HG03520 (cell line): ENCODE results near the gene SLC3A2.

Source experiments
- ATAC-seq: cut with Tn5 transposase; IDR thresholded peaks from one replicate; pipeline ENCODE4 v1.9.1; 2021; ENCODE audit warnings: mild to moderate bottlenecking, moderate library complexity; ENCODE audit not compliant: unreplicated experiment

The SLC3A2 gene

GRCh38 chr11:62908468-62909072 is 27.9 kb downstream of the SLC3A2 start:
- no peak for ATAC-seq

DNA sequence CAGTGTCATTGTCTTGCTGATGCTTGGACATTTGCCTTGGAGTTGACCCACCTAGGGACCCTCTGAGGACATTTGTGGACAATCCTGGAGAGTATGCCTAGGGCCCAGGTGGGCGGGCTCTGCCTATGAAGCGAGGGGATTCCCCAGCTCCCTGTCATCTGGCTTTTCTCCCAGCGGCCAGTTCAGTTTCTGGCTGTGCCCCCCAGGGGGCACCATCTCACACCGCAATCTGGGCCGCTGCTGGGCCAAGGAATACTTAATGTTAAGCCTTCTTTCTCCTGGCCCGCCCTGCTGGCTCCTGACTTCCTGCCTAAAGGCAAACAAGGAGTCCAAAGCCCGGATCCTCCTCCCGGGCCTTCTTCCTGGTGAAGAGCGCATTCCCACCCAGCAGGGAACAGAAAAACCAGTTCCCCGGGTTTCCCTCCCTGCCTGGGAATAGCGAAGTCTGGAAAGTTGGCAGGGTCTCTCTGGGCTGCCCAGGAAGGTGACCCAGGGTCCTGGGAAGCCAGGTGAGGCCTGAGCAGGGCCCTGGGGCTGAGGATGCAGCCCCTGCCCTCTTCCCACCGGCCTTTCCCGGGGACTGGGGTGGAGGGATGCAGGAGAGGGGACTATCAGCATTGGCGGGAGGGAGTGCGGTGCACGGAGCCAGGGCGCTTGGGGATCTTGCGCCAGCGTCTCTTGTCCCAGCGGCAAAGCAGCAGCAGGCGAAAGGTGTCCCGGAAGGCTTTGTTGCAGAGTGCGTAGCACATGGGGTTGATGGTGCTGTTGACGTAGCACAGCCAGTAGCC is 28.6 kb downstream of the SLC3A2 start:
- no peak for ATAC-seq

DNA sequence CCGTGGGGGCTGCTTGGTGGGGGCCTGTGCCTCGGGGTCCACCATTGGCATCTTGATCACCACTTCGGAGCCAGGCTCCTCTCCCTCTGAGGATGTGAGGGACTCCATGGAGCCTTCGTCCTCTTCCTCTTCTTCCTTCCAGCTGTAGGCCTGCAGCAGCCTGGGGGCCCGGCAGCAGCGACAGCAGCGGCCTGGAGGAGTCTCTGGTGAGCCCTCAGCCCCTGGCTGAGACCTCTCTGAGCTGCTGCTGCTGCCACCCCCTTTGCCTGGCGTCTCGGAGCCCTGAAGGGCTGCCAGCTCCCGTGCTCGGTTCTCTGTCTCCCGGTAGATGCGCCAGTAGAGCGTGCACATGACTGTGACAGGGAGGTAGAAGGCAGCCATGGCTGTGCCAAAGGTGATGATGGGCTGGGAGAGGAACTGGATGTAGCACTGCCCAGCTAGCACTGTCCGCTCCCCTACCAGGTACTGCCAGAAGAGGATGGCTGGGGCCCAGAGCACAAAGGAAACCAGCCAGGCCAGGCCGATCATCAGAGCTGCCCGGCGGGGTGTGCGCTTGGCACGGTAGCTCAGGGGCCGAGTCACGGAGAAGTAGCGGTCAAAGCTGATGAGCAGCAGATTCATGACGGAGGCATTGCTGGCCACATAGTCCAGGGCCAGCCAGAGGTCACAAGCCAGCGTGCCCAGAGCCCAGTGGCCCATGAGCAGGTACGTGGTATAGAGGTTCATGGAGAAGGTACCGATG is 29.6 kb downstream of the SLC3A2 start:
- no peak for ATAC-seq

DNA sequence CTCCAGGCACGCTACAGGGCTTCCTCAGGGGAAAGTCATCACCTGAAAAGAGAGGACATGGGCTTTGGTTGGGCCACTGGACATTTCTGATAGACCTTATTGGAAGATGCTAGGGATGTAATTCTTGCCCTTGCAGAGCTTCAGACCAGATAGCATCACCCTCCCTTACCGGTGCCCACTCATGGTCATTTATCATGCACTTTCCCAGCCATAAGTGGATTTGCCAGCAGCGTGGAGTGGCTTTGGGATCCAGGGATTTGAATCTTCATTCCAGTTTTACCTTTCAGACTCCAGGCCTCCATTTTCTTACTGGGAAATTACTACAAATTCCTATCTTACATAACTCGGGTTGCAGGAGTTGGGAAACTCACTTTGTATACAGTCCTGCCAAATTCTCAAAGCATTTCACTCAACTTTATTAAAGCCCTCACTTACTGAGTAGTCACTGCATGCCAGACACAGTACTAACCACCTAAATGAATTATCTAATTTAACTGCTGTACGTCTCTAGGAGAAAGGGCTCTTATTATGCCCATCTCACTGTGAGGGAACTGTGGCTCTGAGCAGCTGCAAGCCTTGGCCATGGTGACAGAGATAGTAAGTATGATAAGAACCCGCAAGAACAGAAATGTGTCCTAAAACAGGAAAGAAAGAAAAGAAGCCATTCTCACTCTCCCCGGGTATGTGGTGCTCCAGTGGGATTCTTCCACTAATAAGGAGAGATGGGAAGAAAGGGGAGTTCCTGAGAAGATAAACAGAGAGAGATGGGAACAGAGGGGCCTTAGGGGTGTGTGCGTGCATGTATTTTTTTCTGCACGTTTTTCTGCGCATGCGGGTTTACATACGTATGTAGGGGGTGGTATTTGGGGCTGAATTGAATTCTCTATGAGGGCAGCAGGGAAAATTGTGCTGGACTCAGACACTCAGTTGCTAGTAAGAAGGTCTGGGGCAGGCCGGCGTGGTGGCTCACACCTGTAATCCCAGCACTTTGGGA is 30.7 kb downstream of the SLC3A2 start:
- ATAC-seq = no peak

GRCh38 chr11:62912268-62912667 is 31.6 kb downstream of the SLC3A2 start:
- no peak for ATAC-seq

DNA sequence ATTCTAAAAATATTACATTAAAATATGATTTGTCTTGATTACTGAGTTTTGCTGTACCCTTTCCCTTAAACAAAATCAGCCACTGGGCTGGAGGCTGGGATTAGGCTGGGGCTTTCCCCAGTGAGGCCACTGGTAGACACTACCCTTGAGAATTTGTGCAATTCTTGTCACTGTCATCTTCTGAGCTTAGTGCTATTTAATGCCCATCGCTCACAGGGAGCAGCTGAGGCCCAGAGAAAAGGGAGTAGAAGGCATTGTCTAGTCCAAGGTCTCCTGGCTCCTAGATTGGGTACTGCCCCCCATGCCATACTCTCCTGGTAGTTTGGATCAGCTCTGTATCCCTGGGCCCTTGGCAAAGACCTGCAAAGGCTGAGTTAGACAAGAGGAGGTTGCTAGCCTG is 33.7 kb downstream of the SLC3A2 start:
- ATAC-seq = no peak

DNA sequence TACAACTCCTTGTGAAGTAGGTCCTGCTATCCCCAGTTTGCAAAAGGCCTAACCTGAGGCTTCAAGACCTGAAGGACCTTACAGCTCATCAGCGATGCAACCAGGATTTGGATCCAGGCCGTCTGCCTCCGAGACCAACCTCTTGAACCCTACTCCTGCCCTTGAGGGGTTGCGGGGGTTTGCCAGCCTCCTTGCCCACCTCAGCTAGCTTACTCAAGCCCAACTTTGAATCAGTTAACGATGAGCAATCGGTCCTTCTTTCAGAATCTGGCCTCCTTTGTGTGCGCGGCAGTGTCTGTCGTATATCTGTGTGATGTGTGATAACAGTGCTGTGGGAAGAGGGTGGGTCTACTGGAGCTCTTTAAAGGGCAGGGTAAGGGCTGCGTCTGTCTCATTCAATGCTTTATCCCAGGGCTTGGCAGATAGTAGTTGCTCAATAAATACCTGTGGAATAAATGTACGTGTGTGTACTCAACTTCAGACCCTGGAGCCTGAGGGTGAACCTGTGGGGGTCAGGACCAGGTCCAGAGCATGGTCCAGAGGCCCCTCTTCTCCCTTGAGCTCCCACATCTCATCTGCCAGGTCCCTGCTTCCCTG is 37.3 kb downstream of the SLC3A2 start:
- no peak for ATAC-seq

- no peak for ATAC-seq
These were observed 37.8 kb downstream of the SLC3A2 start for GRCh38 chr11:62918531-62918930.

GRCh38 chr11:62919476-62919875 is 38.8 kb downstream of the SLC3A2 start:
- no peak for ATAC-seq

DNA sequence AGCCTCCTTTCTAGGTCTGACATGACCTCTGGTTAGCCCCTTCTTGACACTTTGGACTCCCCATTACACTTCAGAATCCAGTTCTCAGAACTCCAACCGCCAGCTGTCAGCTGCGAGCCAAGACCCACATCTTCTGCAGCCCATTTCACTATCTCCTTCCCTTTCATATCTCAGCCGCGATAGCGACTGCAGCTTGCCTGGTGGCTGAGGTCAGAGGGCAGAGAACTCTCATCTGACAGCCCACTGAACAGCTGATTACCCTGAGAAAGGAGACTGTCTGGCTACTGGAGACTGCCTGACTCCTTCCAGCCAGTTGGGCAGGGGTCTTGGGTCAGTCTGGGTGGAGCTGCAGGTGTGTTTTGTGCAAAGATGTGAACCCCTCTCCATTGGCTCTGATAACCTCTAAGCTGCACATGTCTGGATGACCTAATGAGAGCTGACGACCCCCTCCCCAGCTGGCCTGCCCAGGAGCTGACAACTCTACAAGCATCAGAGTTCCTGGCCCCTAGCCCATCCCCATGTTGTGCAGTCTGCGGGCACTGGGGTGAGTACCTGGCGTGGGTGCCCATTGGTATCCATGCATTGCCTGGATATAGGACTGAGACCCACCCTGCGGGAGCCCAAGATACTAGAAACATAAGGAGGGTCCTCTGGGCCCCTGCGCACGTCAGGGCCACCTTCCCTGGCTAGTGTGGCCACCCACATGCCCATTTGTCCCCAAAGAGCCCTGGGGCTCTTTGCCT is 39.4 kb downstream of the SLC3A2 start:
- no peak for ATAC-seq

DNA sequence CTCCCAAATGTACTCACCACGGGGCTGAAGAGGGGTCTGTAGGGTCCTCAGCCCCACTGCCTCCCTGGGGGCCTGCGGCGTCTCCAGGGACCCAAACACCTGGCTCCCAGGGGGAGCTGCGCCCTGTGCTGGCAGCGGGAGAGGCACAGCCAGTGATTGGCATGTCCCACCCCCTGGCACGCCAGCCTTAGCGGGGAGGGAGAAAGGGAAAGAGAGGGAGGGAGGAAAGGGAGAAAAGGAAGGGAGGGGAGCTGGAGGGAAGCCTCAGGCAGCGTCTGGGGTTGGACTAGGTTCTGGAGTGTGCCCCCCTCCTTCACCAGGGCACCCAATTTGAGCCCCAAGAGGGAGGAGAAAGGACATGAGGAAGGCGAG is 40.5 kb downstream of the SLC3A2 start, which contains the start of gene CHRM1:
TSS of gene CHRM1 (minus strand) at position 163 of the 372 bp plus-strand sequence. CDS start 10,263 bp downstream, outside the sequence.
- no peak for ATAC-seq

- ATAC-seq = no peak
These were observed 41.0 kb downstream of the SLC3A2 start for GRCh38 chr11:62921573-62922188.

DNA sequence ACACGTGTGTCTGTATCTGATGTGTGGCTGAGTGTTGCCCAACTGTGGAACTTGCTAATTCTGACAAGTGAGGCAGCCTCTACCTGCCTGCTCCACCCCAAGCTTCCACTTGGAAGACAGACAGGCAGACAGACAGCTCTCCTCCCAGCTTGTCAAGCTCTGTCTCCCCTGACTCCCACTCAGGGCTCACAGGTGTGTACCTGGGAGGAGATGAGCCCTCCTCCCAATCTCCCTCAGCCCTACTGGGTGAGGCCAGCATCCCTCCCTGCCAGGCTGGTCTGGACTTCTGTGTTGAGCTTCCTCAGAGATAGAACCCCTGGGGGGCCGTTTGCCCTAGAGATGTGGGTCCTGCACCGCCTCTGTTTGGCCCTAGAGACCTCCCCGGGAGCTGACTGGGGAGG is 41.5 kb downstream of the SLC3A2 start:
- ATAC-seq = no peak

GRCh38 chr11:62922653-62923431 is 42.1 kb downstream of the SLC3A2 start:
- no peak for ATAC-seq

GRCh38 chr11:62923601-62924411 is 43.1 kb downstream of the SLC3A2 start:
- ATAC-seq = no peak

DNA sequence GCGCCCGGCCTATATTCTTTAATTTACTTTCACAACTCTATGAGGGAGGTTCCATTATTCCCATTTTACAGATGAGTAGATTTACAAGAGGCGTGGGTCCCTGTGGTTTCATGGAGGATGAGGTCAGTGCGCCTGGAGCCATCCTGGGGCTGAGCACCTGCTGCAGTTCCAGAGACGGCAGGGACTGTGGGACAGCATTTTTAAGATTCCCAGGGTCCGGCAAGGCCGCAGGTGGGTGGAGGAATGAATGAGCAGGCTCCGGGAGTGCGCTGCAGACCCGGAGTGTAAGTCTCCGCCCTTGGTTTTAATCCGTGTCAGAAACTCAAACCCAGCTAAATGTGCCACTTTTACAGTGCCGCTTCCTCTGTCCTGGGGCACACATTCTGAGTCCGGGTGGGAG is 44.6 kb downstream of the SLC3A2 start:
- no peak for ATAC-seq
